ENCODE data around the gene AHNAK2.

The AHNAK2 gene

DNA sequence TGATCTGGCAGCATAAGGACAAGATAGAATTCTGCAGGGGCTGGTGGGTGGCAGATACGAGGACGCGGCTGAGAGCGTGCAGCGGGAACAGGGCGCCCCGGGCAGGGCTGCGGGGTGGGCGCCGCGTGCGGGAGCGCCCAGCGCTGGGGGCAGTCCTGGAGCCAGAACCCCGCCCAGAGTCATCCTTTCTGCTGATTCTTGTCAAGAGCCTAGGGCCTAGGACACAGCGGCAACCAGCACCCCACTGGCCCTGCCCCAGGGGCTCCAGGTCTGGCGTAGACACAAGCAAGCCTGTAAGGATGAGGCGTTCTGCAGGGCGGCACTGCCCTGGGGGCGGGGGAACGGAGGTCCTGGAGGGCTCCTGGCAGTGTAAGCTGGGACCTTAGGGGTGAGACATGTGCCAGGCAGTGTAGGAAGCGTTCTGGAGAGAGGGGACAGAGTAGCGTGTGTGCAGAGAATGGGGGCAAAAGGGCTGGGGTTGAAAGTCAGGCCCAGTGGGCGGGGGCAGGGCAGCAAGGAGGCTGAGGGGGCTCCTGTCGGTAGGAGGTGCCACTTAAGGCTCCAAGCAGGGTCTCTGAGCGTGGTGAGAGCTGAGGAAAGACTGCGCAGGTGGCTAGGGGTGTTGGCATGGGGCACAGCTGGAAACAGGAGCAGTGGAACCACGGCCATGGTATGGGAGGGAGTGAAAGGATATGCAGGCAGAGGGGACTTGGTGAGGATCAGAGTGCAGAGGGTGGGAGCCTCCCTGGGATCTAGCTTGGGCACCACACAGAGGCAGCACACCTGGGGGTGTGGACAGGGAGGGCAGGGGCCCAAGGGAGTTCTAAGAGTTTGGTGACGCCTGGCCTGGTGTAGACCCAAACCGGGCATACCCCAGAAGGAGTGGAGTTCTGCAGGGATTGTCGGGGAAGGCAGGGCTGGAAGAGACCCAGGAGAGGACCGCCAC lies 845 bp upstream of the AHNAK2 start:
- peak overlapping the region; percentile 21; the same call in 1 of the 2 replicates for H3K4me3 ChIP-seq (ENCODE audit: low read depth, low read length)
- no peak for TF ChIP-seq CTCF (IDR thresholded peaks at IDR 0.05; ENCODE audit: low read depth, low read length)

DNA sequence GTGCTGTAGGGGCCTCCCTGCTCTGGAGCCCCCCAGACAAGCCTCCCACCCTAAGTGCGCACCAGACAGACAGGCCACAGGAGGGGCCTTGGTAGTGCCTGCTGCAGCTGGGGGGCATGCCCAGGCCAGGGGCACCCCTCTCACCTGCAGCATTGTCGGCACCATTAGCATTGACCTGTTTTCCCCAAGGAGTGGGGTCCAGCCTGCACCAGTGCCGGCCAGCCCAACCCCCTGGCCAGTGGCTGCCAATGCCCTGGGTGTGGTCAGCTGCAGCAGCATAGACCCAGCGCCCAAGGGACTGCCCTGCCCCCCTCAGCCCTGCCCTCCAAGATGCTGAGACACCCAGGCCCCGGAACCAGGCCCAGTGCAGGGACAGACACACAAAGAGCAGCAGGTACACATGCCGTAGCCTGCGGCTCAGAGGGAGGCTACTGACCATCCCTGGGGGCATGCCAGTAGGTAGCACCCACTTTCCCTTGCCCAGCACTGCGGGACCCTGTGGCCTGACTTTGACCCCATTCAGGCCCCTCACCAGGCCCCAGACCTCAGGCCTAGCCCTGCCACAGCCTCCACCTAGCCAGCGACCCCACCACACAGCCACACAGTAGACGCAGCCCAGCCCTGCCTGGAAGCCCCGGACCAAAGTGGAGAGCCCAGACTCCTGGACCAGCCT lies 1.0 kb downstream of the AHNAK2 start:
- H3K4me3 ChIP-seq (ENCODE audit: low read depth, low read length), result peak overlapping the region; percentile 58
- no peak for TF ChIP-seq CTCF (IDR thresholded peaks at IDR 0.05; ENCODE audit: low read depth, low read length)

GRCh38 chr14:104976198-104977007 lies 1.8 kb downstream of the AHNAK2 start:
- H3K4me3 ChIP-seq (ENCODE audit: low read depth, low read length), result no peak overlapping the region
- TF ChIP-seq CTCF (IDR thresholded peaks at IDR 0.05; ENCODE audit: low read depth, low read length), result peak; percentile 85

GRCh38 chr14:104975481-104976197 lies 2.5 kb downstream of the AHNAK2 start:
- no peak for TF ChIP-seq CTCF (IDR thresholded peaks at IDR 0.05; ENCODE audit: low read depth, low read length)
- no peak overlapping the region for H3K4me3 ChIP-seq (ENCODE audit: low read depth, low read length)

- TF ChIP-seq CTCF (IDR thresholded peaks at IDR 0.05; ENCODE audit: low read depth, low read length), result no peak
- no peak overlapping the region for H3K4me3 ChIP-seq (ENCODE audit: low read depth, low read length)
These were observed 3.3 kb downstream of the AHNAK2 start for GRCh38 chr14:104974665-104975390.

DNA sequence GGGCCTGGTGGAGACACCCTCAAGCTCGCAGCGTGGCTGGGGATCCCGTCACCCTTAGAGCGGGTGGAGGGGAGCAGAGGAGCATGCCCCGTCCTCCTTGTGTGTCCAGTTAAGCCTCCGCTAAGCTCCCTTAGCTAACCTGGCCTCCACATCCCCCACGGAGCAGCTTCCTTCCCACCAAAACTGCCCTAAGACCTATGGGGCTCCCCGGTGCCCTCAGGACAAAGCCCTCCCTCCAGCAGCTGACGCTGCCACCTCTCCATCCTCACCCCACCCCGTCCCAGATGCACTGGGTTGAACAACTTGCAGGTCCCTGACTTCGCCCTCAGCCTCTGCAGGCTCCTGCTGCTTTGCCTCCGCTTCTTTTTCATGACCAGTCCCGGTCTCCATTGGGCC lies 4.0 kb downstream of the AHNAK2 start:
- no peak for TF ChIP-seq CTCF (IDR thresholded peaks at IDR 0.05; ENCODE audit: low read depth, low read length)
- H3K4me3 ChIP-seq (ENCODE audit: low read depth, low read length), result peak overlapping the region; percentile 27
